ENCODE data around the gene MARCHF9. TPM values are rescaled to one million over a fixed set of nuclear protein-coding genes. Genes with fewer than 3 reads are reported as not detected.

MARCHF9 gene
- total and polyA plus RNA-seq, 2 donors = 4.0 to 12.2 TPM

DNA sequence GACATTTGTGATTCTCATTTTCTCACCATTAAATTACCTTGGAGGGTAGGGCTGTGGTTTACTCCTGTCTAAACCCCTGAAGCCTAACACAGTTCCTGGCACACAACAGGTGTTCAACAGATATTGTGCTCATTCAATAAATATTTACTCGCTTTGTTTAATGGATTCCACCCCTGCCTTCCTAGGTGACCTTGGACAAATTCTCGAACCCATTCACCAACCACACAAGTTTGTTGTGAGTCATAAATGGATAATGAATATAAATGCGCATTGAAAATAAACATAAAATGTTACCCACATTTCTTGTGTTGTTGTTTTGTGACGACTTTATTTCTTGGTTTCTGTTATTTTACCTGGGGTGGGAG lies 27.3 kb downstream of the MARCHF9 start:
- no peak overlapping the region for H3K27ac ChIP-seq (ENCODE audit: low read depth)
- peaks cover 5% of the 10 kb centered on the region for H3K36me3 ChIP-seq (ENCODE audit: insufficient read depth)

DNA sequence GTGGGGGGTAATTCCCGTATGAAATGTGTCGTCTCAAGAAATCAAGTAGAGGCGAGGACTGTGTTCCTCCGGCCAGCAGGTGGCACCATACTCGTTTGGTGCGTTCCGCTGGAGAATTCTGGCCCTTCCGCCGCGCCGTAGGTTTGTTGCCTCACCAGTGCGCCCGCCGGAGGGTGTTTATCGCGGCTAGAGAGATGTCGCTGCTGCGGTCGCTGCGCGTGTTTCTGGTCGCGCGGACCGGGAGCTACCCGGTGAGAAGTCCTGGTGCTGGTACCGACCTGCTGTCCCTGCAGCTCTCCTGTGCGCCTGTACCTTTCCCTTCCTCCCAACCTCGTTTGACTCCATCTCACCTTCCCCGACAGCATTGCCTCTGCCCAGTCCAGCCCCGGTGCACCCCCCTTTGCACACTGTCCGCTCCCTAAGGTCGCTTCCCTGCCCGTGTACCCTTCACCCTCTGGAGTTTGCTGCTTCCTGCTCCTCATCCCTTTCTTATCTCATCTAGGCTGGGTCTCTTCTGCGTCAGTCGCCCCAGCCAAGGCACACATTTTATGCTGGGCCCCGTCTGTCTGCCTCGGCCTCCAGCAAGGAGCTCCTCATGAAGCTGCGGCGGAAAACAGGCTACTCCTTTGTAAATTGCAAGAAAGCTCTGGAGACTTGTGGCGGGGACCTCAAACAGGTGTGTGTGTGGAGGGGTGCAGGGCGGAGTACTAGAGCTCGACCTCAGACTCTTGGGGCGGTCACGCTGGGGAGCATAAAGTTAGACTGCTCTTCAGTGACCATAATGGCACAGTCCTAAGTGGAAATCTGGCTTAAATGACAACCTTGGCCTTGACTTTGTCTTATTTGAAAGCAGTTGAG lies 27.9 kb downstream of the MARCHF9 start, which contains the start of gene TSFM:
Gene TSFM, plus strand, starts transcription at position 180 of the 858 bp plus-strand sequence. Its CDS starts 15 bp downstream, at position 195.
- Histone ChIP-seq H3K36me3 (ENCODE audit: insufficient read depth) (peaks cover 5% of the 10 kb centered on the region), H3K4me1 (ENCODE audit: insufficient read depth) (no peaks in the 10 kb centered on the region), H3K27ac (ENCODE audit: low read depth) (peak within 1 kb of the TSS; percentile 54), H3K4me3 (ENCODE audit: low read depth, low read length) (peak within 1 kb of the TSS; percentile 72)
- WGBS = under 1% methylated on average over 45 of the region's 45 CpGs
- DNase-seq (ENCODE audit: extremely low spot score) = peak; percentile 89

More for the DNA sequence above, 27.3 kb downstream of the MARCHF9 start:
- WGBS = 22% methylated on average over 4 of the region's 4 CpGs
- Histone ChIP-seq H3K4me1 (ENCODE audit: insufficient read depth) (no peaks in the 10 kb centered on the region), H3K4me3 (ENCODE audit: low read depth, low read length) (no peak overlapping the region)
- no peak for DNase-seq (ENCODE audit: extremely low spot score)

DNA sequence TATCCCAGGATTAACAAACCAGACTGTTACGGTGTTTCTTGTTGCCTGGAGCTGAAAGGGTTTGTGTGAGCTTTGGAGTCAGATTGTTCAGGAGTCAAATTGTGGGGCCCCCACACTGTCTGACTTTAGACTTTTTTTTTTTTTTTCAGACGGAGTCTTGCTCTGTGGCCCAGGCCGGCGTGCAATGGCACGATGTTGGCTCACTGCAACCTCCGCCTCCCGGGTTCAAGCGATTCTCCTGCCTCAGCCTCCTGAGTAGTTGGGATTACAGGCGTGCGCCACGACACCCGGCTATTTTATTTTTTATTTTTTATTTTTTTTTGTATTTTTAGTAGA lies 28.5 kb downstream of the MARCHF9 start:
- Histone ChIP-seq H3K4me1 (ENCODE audit: insufficient read depth) (no peaks in the 10 kb centered on the region), H3K36me3 (ENCODE audit: insufficient read depth) (peaks cover 5% of the 10 kb centered on the region), H3K4me3 (ENCODE audit: low read depth, low read length) (peak overlapping the region; percentile 72), H3K27ac (ENCODE audit: low read depth) (no peak overlapping the region)
- DNase-seq (ENCODE audit: extremely low spot score) = no peak
- WGBS = 85% methylated on average over 12 of the region's 12 CpGs

DNA sequence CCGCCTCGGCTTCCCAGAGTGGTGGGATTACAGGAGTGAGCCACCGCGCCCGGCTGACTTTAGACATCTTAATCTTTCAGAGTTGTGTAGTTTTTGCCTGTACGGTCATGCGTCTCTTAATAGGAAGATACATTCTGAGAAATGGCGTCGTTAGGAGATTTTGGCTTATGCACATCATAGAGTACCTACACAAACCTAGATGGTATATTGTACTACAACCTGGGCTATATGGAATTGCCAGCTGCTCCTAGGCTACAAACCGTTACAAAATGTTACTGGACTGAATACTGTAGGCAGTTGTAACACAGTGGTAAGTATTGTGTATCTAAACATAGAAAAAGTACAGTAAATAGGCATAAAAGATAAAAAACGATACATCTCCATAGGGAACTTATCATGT lies 29.0 kb downstream of the MARCHF9 start:
- 91% methylated on average over 11 of the region's 11 CpGs for WGBS
- no peaks in the 10 kb centered on the region for H3K4me1 ChIP-seq (ENCODE audit: insufficient read depth)
- no peak for DNase-seq (ENCODE audit: extremely low spot score)
- H3K36me3 ChIP-seq (ENCODE audit: insufficient read depth) = peaks cover 5% of the 10 kb centered on the region
- no peak overlapping the region for H3K27ac ChIP-seq (ENCODE audit: low read depth)
- H3K4me3 ChIP-seq (ENCODE audit: low read depth, low read length) = no peak overlapping the region

DNA sequence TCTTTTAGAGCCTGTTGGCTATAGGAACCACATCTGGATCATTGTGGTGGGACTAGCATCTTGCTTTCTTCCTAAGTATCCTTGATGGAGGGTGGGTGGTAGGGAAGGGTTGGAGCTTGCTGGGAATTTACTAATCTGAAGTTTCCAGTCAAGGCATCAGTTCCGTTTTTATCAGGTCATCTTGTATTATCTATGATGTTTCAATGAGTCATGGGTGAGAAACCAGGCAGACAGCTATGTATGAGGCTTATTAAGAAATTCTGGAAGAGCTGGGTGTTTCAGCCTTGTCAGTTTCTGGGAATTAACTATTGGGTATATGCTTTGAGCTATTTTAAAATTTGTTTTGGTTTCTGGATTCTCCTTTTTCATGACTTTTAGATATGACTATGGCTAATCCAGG lies 39.0 kb downstream of the MARCHF9 start:
- Histone ChIP-seq H3K27ac (ENCODE audit: low read depth) (no peak overlapping the region), H3K4me1 (ENCODE audit: insufficient read depth) (no peaks in the 10 kb centered on the region), H3K4me3 (ENCODE audit: low read depth, low read length) (no peak overlapping the region), H3K36me3 (ENCODE audit: insufficient read depth) (peaks cover 2% of the 10 kb centered on the region)
- no peak for DNase-seq (ENCODE audit: extremely low spot score)
- 52% methylated on average over 1 of the region's 1 CpG for WGBS

DNA sequence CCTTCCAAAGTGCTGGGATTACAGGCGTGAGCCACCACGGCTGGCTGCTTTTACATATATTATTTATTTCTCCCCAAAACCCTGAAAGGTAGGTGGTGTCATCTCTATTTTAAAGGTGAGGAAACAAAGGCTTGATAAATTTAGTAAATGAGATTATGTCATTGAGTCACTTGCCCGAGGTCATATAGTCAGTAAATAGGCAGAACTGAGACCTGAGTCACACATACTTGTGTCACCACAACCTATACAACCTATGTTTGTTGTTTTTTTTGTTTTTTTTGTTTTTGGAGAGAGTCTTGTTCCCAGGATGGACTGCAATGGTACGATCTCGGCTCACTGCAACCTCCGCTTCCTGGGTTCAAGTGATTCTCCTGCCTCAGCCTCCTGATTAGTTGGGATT lies 40.5 kb downstream of the MARCHF9 start:
- Histone ChIP-seq H3K4me3 (ENCODE audit: low read depth, low read length) (no peak overlapping the region), H3K27ac (ENCODE audit: low read depth) (no peak overlapping the region), H3K4me1 (ENCODE audit: insufficient read depth) (no peaks in the 10 kb centered on the region), H3K36me3 (ENCODE audit: insufficient read depth) (peaks cover 2% of the 10 kb centered on the region)
- WGBS = 93% methylated on average over 6 of the region's 6 CpGs
- no peak for DNase-seq (ENCODE audit: extremely low spot score)

DNA sequence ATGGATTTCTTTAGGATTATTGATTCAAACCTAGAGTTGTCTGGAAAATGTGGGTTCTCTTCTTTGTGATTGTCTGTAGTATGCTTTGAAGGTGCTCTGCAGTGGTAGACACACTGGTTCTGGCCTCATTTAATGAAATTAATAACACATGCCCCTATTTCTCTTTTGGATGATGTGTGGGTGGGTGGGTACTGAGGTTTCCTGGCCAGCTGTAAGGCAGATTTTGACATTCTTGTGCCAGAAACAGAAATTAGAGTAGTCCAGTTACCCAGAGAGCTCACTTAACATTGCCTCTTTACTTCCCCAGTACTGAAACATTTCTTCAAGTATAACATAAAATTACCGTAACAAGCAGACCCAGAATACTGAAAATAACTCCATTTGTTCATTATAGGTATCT lies 42.1 kb downstream of the MARCHF9 start:
- H3K27ac ChIP-seq (ENCODE audit: low read depth) = no peak overlapping the region
- DNase-seq (ENCODE audit: extremely low spot score) = no peak
- H3K36me3 ChIP-seq (ENCODE audit: insufficient read depth) = peaks cover 2% of the 10 kb centered on the region
- H3K4me3 ChIP-seq (ENCODE audit: low read depth, low read length) = no peak overlapping the region
- no peaks in the 10 kb centered on the region for H3K4me1 ChIP-seq (ENCODE audit: insufficient read depth)
- WGBS = 97% methylated on average over 1 of the region's 1 CpG

DNA sequence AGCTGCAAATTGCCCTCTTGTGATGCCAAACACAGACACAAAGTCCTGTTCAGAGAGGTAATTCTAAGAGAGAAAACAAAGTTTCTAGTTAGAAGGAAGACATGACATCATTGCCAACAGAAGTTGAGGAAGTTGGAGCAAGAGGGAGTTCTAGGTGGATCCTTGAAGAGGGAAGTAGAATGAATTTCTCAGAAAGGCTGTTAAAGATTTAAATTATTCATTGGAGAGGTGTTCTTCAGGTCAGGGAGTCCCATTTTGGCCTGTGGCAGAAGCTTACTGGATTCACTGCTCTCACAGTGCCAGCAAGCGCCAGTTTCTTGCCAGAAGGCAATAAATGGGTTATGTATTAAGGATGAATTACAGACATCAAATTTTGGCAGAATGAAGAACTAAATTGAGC lies 43.0 kb downstream of the MARCHF9 start:
- WGBS = 97% methylated on average over 1 of the region's 1 CpG
- Histone ChIP-seq H3K4me1 (ENCODE audit: insufficient read depth) (no peaks in the 10 kb centered on the region), H3K4me3 (ENCODE audit: low read depth, low read length) (no peak overlapping the region), H3K36me3 (ENCODE audit: insufficient read depth) (peaks cover 2% of the 10 kb centered on the region), H3K27ac (ENCODE audit: low read depth) (no peak overlapping the region)
- no peak for DNase-seq (ENCODE audit: extremely low spot score)

DNA sequence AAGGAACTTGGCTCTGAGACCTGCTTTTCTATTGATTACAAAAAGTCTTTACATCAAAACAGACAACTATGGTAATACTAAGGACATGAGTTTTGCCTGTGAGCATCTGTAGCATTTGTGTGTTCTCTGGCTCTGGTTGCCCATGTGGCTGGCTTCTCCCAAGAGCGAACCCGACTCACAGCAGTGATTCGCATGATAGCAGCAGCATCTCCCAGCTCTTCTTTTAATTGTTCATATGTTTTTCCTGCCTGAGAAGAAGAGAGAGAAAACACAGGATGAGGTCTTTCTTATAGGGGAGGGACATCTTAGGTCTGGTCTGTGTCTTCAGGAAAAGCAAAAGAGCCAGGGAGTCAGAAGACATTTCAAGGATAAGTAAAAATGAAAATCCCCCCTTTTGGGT lies 46.1 kb downstream of the MARCHF9 start:
- Histone ChIP-seq H3K4me1 (ENCODE audit: insufficient read depth) (no peaks in the 10 kb centered on the region), H3K27ac (ENCODE audit: low read depth) (no peak overlapping the region), H3K36me3 (ENCODE audit: insufficient read depth) (peaks cover 2% of the 10 kb centered on the region), H3K4me3 (ENCODE audit: low read depth, low read length) (no peak overlapping the region)
- no peak for DNase-seq (ENCODE audit: extremely low spot score)
- 97% methylated on average over 3 of the region's 3 CpGs for WGBS

DNA sequence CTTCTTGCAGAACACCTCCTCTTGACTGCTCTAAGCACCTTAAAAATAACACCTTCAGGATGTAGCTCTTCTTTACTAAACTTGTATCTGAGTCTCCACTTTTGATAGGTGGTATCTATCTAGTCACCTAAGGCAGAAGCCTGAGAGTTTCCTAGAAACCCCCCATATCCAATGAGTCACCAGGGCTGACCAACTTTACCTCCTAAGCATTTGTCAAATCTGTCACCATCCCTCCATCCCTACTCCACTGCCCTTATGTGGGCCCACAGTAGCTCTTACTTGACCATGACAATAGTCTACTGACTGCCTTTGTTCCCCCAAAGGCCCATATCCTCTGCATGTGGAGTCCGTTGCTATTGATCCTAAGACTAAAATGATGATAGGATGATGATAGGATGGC lies 47.7 kb downstream of the MARCHF9 start:
- no peaks in the 10 kb centered on the region for H3K36me3 ChIP-seq (ENCODE audit: insufficient read depth)
- no peaks in the 10 kb centered on the region for H3K4me1 ChIP-seq (ENCODE audit: insufficient read depth)
- no peak for DNase-seq (ENCODE audit: extremely low spot score)
- WGBS = 97% methylated on average over 1 of the region's 1 CpG
- H3K4me3 ChIP-seq (ENCODE audit: low read depth, low read length) = no peak overlapping the region
- H3K27ac ChIP-seq (ENCODE audit: low read depth) = no peak overlapping the region

DNA sequence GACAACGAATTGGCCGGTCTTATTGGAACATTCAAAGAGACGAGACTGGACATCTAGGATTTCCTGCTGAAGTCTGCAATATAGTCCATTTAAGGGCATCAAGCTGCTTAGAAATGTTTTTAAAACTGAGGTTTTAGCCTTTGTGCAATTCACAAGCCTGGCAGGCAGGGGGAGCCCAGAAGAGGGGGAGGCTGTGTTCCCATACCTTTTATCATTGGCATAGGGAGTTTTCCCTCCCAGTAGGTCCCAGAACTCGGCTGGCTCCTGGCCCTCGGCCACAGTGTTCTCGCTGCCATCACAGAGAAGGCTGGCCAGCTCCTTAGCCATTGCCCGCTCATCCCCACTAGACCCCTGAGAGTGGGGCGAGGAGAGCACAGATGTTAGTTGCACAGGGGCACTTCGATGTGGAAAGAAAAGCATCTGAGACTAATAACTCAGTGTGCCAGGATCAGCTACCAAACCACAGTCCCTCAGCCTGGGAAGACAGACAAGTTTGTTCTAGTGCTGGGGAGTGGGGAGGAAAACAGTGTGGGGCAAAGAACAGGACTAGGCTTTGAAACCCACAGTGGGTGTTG lies 48.5 kb downstream of the MARCHF9 start:
- Histone ChIP-seq H3K4me3 (ENCODE audit: low read depth, low read length) (no peak overlapping the region), H3K36me3 (ENCODE audit: insufficient read depth) (no peaks in the 10 kb centered on the region), H3K4me1 (ENCODE audit: insufficient read depth) (no peaks in the 10 kb centered on the region), H3K27ac (ENCODE audit: low read depth) (no peak overlapping the region)
- DNase-seq (ENCODE audit: extremely low spot score) = no peak
- 41% methylated on average over 9 of the region's 9 CpGs for WGBS

DNA sequence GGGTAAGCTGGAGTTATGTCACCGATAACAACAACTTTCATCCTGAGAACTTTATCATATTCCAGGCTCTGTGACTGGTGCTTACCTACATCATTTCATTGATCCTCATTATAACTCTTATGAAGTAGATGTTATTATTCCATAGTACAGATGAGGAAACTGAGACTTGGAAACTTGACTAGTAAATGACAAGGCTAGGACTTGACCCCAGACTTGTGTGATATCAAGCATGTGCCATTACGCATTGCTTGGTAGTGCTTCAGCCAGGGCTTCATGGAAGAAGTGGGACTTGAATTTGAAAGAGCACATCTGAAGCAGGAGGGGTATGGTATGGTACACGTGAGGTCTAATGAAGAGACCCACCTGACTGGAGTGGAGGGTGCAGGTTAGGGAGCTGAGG lies 51.8 kb downstream of the MARCHF9 start:
- Histone ChIP-seq H3K36me3 (ENCODE audit: insufficient read depth) (no peaks in the 10 kb centered on the region), H3K4me3 (ENCODE audit: low read depth, low read length) (no peak overlapping the region), H3K4me1 (ENCODE audit: insufficient read depth) (no peaks in the 10 kb centered on the region), H3K27ac (ENCODE audit: low read depth) (no peak overlapping the region)
- no peak for DNase-seq (ENCODE audit: extremely low spot score)
- WGBS = 97% methylated on average over 3 of the region's 3 CpGs

DNA sequence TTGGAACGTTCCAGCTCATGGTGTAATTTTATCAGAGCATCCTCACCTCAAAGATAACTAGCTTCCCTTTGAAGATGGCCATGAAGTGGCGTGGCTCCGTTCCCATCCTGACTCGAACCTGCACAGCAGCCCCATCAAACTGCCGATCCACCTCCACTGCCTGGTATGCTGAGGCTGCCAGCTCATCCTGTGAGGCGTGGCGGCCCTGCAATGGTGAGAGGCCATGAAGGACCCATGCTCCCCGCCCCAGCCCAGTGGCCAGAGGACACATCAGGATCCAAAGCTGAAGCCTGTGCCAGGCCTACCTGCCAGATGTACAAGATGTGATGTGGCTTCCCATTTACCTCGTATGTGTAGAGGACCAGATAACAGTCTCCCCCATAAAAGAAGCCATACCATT lies 52.4 kb downstream of the MARCHF9 start:
- no peaks in the 10 kb centered on the region for H3K36me3 ChIP-seq (ENCODE audit: insufficient read depth)
- no peak overlapping the region for H3K4me3 ChIP-seq (ENCODE audit: low read depth, low read length)
- no peak for DNase-seq (ENCODE audit: extremely low spot score)
- H3K4me1 ChIP-seq (ENCODE audit: insufficient read depth) = no peaks in the 10 kb centered on the region
- 93% methylated on average over 9 of the region's 9 CpGs for WGBS
- H3K27ac ChIP-seq (ENCODE audit: low read depth) = no peak overlapping the region

DNA sequence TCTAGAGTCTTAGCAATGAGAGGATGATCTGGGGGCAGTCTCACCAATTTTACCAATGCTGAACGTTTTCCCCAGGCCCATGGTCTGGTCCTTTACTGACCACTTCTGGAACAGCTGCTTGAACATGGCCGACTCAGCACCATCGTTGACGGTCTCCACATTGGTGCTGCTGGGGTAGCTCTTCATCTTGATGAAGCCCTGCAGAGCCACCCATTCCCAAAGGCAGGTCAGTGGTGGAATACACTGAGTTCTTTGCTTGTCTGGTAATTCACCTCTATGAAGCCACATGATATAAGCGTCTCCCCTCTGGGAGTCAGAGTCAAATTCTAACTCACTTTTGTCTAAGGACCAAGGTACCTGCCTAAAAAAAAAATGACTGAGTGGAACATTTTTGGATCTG lies 53.4 kb downstream of the MARCHF9 start:
- H3K27ac ChIP-seq (ENCODE audit: low read depth) = no peak overlapping the region
- no peaks in the 10 kb centered on the region for H3K36me3 ChIP-seq (ENCODE audit: insufficient read depth)
- 88% methylated on average over 5 of the region's 5 CpGs for WGBS
- H3K4me1 ChIP-seq (ENCODE audit: insufficient read depth) = no peaks in the 10 kb centered on the region
- no peak overlapping the region for H3K4me3 ChIP-seq (ENCODE audit: low read depth, low read length)
- DNase-seq (ENCODE audit: extremely low spot score) = no peak
